GM19438 (cell line): ENCODE data around the gene NRXN3.

Experiments
- ATAC-seq: cut with Tn5 transposase; IDR thresholded peaks from one replicate; pipeline ENCODE4 v1.9.1; 2021; ENCODE audit warnings: low read depth; ENCODE audit not compliant: unreplicated experiment

The NRXN3 gene

GRCh38 chr14:78852040-78852439 lies 681.9 kb downstream of the NRXN3 start:
- no peak for ATAC-seq

- ATAC-seq, result no peak
These were observed 687.8 kb downstream of the NRXN3 start for GRCh38 chr14:78857974-78858373.

- no peak for ATAC-seq
These were observed 693.0 kb downstream of the NRXN3 start for GRCh38 chr14:78863143-78863542.

- ATAC-seq, result no peak
These were observed 702.7 kb downstream of the NRXN3 start for GRCh38 chr14:78872837-78873236.

GRCh38 chr14:78873581-78873980 lies 703.4 kb downstream of the NRXN3 start:
- ATAC-seq, result no peak

GRCh38 chr14:78875049-78875448 lies 704.9 kb downstream of the NRXN3 start:
- no peak for ATAC-seq

- ATAC-seq, result no peak
These were observed 715.7 kb downstream of the NRXN3 start for GRCh38 chr14:78885884-78886283.

GRCh38 chr14:78897443-78897842 lies 727.3 kb downstream of the NRXN3 start:
- ATAC-seq, result no peak

- ATAC-seq, result no peak
These were observed 731.9 kb downstream of the NRXN3 start for GRCh38 chr14:78902010-78902623.

- ATAC-seq, result no peak
These were observed 733.9 kb downstream of the NRXN3 start for GRCh38 chr14:78904094-78904493.

- no peak for ATAC-seq
These were observed 747.3 kb downstream of the NRXN3 start for GRCh38 chr14:78917462-78917861.

GRCh38 chr14:78921856-78922255 lies 751.7 kb downstream of the NRXN3 start:
- no peak for ATAC-seq

GRCh38 chr14:78927261-78927660 lies 757.1 kb downstream of the NRXN3 start:
- no peak for ATAC-seq

- no peak for ATAC-seq
These were observed 763.0 kb downstream of the NRXN3 start for GRCh38 chr14:78933166-78933565.

- no peak for ATAC-seq
These were observed 763.9 kb downstream of the NRXN3 start for GRCh38 chr14:78933948-78934524.

- ATAC-seq, result no peak
These were observed 776.8 kb downstream of the NRXN3 start for GRCh38 chr14:78946949-78947348.

- ATAC-seq, result no peak
These were observed 777.5 kb downstream of the NRXN3 start for GRCh38 chr14:78947681-78948080.

GRCh38 chr14:78950649-78951048 lies 780.5 kb downstream of the NRXN3 start:
- ATAC-seq, result no peak

GRCh38 chr14:78951602-78952001 lies 781.4 kb downstream of the NRXN3 start:
- ATAC-seq, result no peak

- ATAC-seq, result no peak
These were observed 789.6 kb downstream of the NRXN3 start for GRCh38 chr14:78959674-78960264.

GRCh38 chr14:78967111-78967809 lies 797.1 kb downstream of the NRXN3 start:
- no peak for ATAC-seq

- no peak for ATAC-seq
These were observed 798.1 kb downstream of the NRXN3 start for GRCh38 chr14:78968265-78968664.
